ENCODE measurements around the gene RRAGB. TPM values are rescaled to one million over a fixed set of nuclear protein-coding genes. Genes with fewer than 3 reads are reported as not detected.

Gene RRAGB
- total RNA-seq, 1 donor: 34.0 TPM

GRCh38 chrX:55783723-55784122 is 66.2 kb downstream of the RRAGB start:
- H2AFZ ChIP-seq (ENCODE audit: low read length): no peak overlapping the region
- H4K20me1 ChIP-seq (ENCODE audit: insufficient read depth, low read length): no peaks in the 10 kb centered on the region
- TF ChIP-seq CTCF (IDR thresholded peaks at IDR 0.05; ENCODE audit: extremely low read depth, low read depth, low read length): no peak
- DNase-seq (ENCODE audit: insufficient read length, low spot score, missing footprints): no peak
- no peaks in the 10 kb centered on the region for H3K4me1 ChIP-seq (ENCODE audit: insufficient read depth, low read length)
- H3K79me2 ChIP-seq (ENCODE audit: insufficient read depth, low read length): no peaks in the 10 kb centered on the region
- no peak overlapping the region for H3K4me3 ChIP-seq (ENCODE audit: insufficient read depth, low read length)
- no peaks in the 10 kb centered on the region for H3K9me3 ChIP-seq (ENCODE audit: low read depth, low read length)
- H3K36me3 ChIP-seq (ENCODE audit: insufficient read depth, low read length): no peaks in the 10 kb centered on the region
- no peaks in the 10 kb centered on the region for H3K27me3 ChIP-seq (ENCODE audit: insufficient read depth, low read length)
- H3K27ac ChIP-seq (ENCODE audit: low read depth, low read length): no peak overlapping the region
- no peak overlapping the region for H3K4me2 ChIP-seq (ENCODE audit: insufficient read depth, low read length)

- no peaks in the 10 kb centered on the region for H3K27me3 ChIP-seq (ENCODE audit: insufficient read depth, low read length)
- DNase-seq (ENCODE audit: insufficient read length, low spot score, missing footprints): no peak
Observed at GRCh38 chrX:55787063-55787462, 69.5 kb downstream of the RRAGB start.

GRCh38 chrX:55787727-55788126 is 70.2 kb downstream of the RRAGB start:
- H2AFZ ChIP-seq (ENCODE audit: low read length): no peak overlapping the region
- no peak overlapping the region for H3K27ac ChIP-seq (ENCODE audit: low read depth, low read length)
- no peaks in the 10 kb centered on the region for H3K4me1 ChIP-seq (ENCODE audit: insufficient read depth, low read length)
- no peaks in the 10 kb centered on the region for H3K79me2 ChIP-seq (ENCODE audit: insufficient read depth, low read length)
- H3K36me3 ChIP-seq (ENCODE audit: insufficient read depth, low read length): no peaks in the 10 kb centered on the region
- no peak for DNase-seq (ENCODE audit: insufficient read length, low spot score, missing footprints)
- no peak overlapping the region for H3K4me2 ChIP-seq (ENCODE audit: insufficient read depth, low read length)
- TF ChIP-seq CTCF (IDR thresholded peaks at IDR 0.05; ENCODE audit: extremely low read depth, low read depth, low read length): no peak
- no peak overlapping the region for H3K4me3 ChIP-seq (ENCODE audit: insufficient read depth, low read length)
- H3K27me3 ChIP-seq (ENCODE audit: insufficient read depth, low read length): no peaks in the 10 kb centered on the region
- H4K20me1 ChIP-seq (ENCODE audit: insufficient read depth, low read length): no peaks in the 10 kb centered on the region
- no peaks in the 10 kb centered on the region for H3K9me3 ChIP-seq (ENCODE audit: low read depth, low read length)

More at GRCh38 chrX:55787063-55787462, 69.5 kb downstream of the RRAGB start:
- no peaks in the 10 kb centered on the region for H3K9me3 ChIP-seq (ENCODE audit: low read depth, low read length)
- no peaks in the 10 kb centered on the region for H3K79me2 ChIP-seq (ENCODE audit: insufficient read depth, low read length)
- TF ChIP-seq CTCF (IDR thresholded peaks at IDR 0.05; ENCODE audit: extremely low read depth, low read depth, low read length): no peak
- no peak overlapping the region for H3K4me3 ChIP-seq (ENCODE audit: insufficient read depth, low read length)
- no peaks in the 10 kb centered on the region for H3K36me3 ChIP-seq (ENCODE audit: insufficient read depth, low read length)
- H4K20me1 ChIP-seq (ENCODE audit: insufficient read depth, low read length): no peaks in the 10 kb centered on the region
- H3K4me1 ChIP-seq (ENCODE audit: insufficient read depth, low read length): no peaks in the 10 kb centered on the region
- no peak overlapping the region for H3K4me2 ChIP-seq (ENCODE audit: insufficient read depth, low read length)
- no peak overlapping the region for H3K27ac ChIP-seq (ENCODE audit: low read depth, low read length)
- H2AFZ ChIP-seq (ENCODE audit: low read length): no peak overlapping the region

- TF ChIP-seq CTCF (IDR thresholded peaks at IDR 0.05; ENCODE audit: extremely low read depth, low read depth, low read length): no peak
- Histone ChIP-seq H3K79me2 (ENCODE audit: insufficient read depth, low read length) (no peaks in the 10 kb centered on the region), H4K20me1 (ENCODE audit: insufficient read depth, low read length) (no peaks in the 10 kb centered on the region), H2AFZ (ENCODE audit: low read length) (no peak overlapping the region), H3K27me3 (ENCODE audit: insufficient read depth, low read length) (no peaks in the 10 kb centered on the region), H3K4me1 (ENCODE audit: insufficient read depth, low read length) (no peaks in the 10 kb centered on the region), H3K4me3 (ENCODE audit: insufficient read depth, low read length) (no peak overlapping the region), H3K4me2 (ENCODE audit: insufficient read depth, low read length) (no peak overlapping the region), H3K36me3 (ENCODE audit: insufficient read depth, low read length) (no peaks in the 10 kb centered on the region), H3K9me3 (ENCODE audit: low read depth, low read length) (no peaks in the 10 kb centered on the region), H3K27ac (ENCODE audit: low read depth, low read length) (no peak overlapping the region)
- DNase-seq (ENCODE audit: insufficient read length, low spot score, missing footprints): no peak
Observed at GRCh38 chrX:55794405-55794804, 76.9 kb downstream of the RRAGB start.

All from osteoblast (primary cell).